ENCODE results near the gene ACOX3.
"Not testable (repeated sequence)": the region's sequence is repeated elsewhere in the genome, so short reads cannot be mapped to it uniquely, and the experiment has no call there.

Gene ACOX3

GRCh38 chr4:8348071-8348470, 92.5 kb downstream of the ACOX3 start:
- DNase-seq, result no peak

GRCh38 chr4:8347660-8348059, 92.9 kb downstream of the ACOX3 start:
- no peak for DNase-seq

- no peak for DNase-seq
Observed at GRCh38 chr4:8346838-8347605, 93.5 kb downstream of the ACOX3 start.

- no peak for DNase-seq
Observed at GRCh38 chr4:8345946-8346814, 94.3 kb downstream of the ACOX3 start.

GRCh38 chr4:8345053-8345945, 95.2 kb downstream of the ACOX3 start:
- DNase-seq, result no peak

GRCh38 chr4:8344377-8344776, 96.1 kb downstream of the ACOX3 start:
- no peak for DNase-seq

GRCh38 chr4:8343967-8344331, 96.6 kb downstream of the ACOX3 start:
- no peak for DNase-seq

- DNase-seq, result no peak
Observed at GRCh38 chr4:8343262-8343966, 97.1 kb downstream of the ACOX3 start.

- no peak for DNase-seq
Observed at GRCh38 chr4:8342651-8343261, 97.8 kb downstream of the ACOX3 start.

- DNase-seq, result no peak
Observed at GRCh38 chr4:8341691-8342090, 98.8 kb downstream of the ACOX3 start.

GRCh38 chr4:8341281-8341680, 99.2 kb downstream of the ACOX3 start:
- not testable (repeated sequence) for DNase-seq

GRCh38 chr4:8340781-8341241, 99.7 kb downstream of the ACOX3 start:
- DNase-seq, result no peak

- no peak for DNase-seq
Observed at GRCh38 chr4:8338351-8338961, 102.1 kb downstream of the ACOX3 start.

GRCh38 chr4:8336412-8337075, 104.0 kb downstream of the ACOX3 start:
- no peak for DNase-seq

- DNase-seq, result no peak
Observed at GRCh38 chr4:8335848-8336247, 104.7 kb downstream of the ACOX3 start.

GRCh38 chr4:8334786-8335460, 105.6 kb downstream of the ACOX3 start:
- no peak for DNase-seq

GRCh38 chr4:8333726-8334460, 106.6 kb downstream of the ACOX3 start:
- no peak for DNase-seq

GRCh38 chr4:8332891-8333331, 107.6 kb downstream of the ACOX3 start:
- no peak for DNase-seq

All from NCI-H345 (cell line).